GM23338 (cell line): ENCODE data around the gene C2CD5. TPM values are rescaled to one million over a fixed set of nuclear protein-coding genes. Genes with fewer than 3 reads are reported as not detected.

Experiments
- ATAC-seq: fragments of 200-7000 bp; cut with Tn5 transposase; 3 replicates; pipeline ENCODE4 v1.9.1; 2020
- DNase-seq: peaks from one replicate; pipeline ENCODE4 v3.0.0-alpha.2; 2015; ENCODE audit warnings: low spot score
- H2AFZ ChIP-seq: fragments of 200-600 bp; sonication (generic); 2 replicates; pipeline ENCODE4 v1.8.0; 2016; ENCODE audit warnings: antibody characterized with exemption, mild to moderate bottlenecking, moderate library complexity
- H3F3A ChIP-seq: fragments of 200-600 bp; sonication (generic); replicated peaks from 2 replicates; pipeline ENCODE4 v1.8.0; 2017; ENCODE audit warnings: antibody characterized with exemption, mixed run types, low read depth
- H3K27ac ChIP-seq: fragments of 200-600 bp; sonication (generic); 2 replicates; pipeline ENCODE4 v1.6.1; 2016; ENCODE audit warnings: low read depth
- H3K27me3 ChIP-seq: fragments of 200-600 bp; sonication (generic); 2 replicates; pipeline ENCODE4 v1.8.0; 2016; ENCODE audit warnings: mild to moderate bottlenecking, mixed run types, moderate library complexity; ENCODE audit not compliant: insufficient read depth
- H3K36me3 ChIP-seq: fragments of 200-600 bp; sonication (generic); 2 replicates; pipeline ENCODE4 v1.8.0; 2016; ENCODE audit warnings: mild to moderate bottlenecking; ENCODE audit not compliant: insufficient read depth
- H3K4me1 ChIP-seq: fragments of 200-600 bp; sonication (generic); 2 replicates; pipeline ENCODE4 v1.8.0; 2016; ENCODE audit warnings: mild to moderate bottlenecking, moderate library complexity; ENCODE audit not compliant: insufficient read depth
- H3K4me2 ChIP-seq: fragments of 200-600 bp; sonication (generic); 2 replicates; pipeline ENCODE4 v1.7.1; 2017; ENCODE audit warnings: mixed run types
- H3K4me3 ChIP-seq: fragments of 200-600 bp; sonication (generic); 2 replicates; pipeline ENCODE4 v1.6.1; 2016; ENCODE audit warnings: mixed run types
- H3K79me2 ChIP-seq: fragments of 200-600 bp; sonication (generic); replicated peaks from 2 replicates; pipeline ENCODE4 v1.8.0; 2017; ENCODE audit warnings: mild to moderate bottlenecking; ENCODE audit not compliant: insufficient read depth
- H3K9me2 ChIP-seq: fragments of 200-600 bp; sonication (generic); 2 replicates; pipeline ENCODE4 v1.8.0; 2017; ENCODE audit not compliant: insufficient read depth
- H4K20me1 ChIP-seq: fragments of 200-600 bp; sonication (generic); replicated peaks from 2 replicates; pipeline ENCODE4 v1.8.0; 2017; ENCODE audit warnings: mild to moderate bottlenecking; ENCODE audit not compliant: insufficient read depth
- H3K27ac Mint-ChIP-seq: 2 replicates; pipeline ENCODE4 v1.8.0; 2020; ENCODE audit warnings: inconsistent platforms, mild to moderate bottlenecking, moderate library complexity, mixed read lengths
- H3K27me3 Mint-ChIP-seq: 3 replicates; pipeline ENCODE4 v1.8.0; 2022; ENCODE audit warnings: low read depth, mild to moderate bottlenecking, moderate library complexity, mixed read lengths, inconsistent platforms; ENCODE audit not compliant: insufficient read depth, poor library complexity
- H3K36me3 Mint-ChIP-seq: 3 replicates; pipeline ENCODE4 v1.8.0; 2021; ENCODE audit warnings: low read depth, mild to moderate bottlenecking, inconsistent platforms, moderate library complexity, mixed read lengths
- H3K4me1 Mint-ChIP-seq: 3 replicates; pipeline ENCODE4 v1.8.0; 2020; ENCODE audit warnings: mild to moderate bottlenecking, inconsistent platforms, mixed read lengths
- H3K4me3 Mint-ChIP-seq: 3 replicates; pipeline ENCODE4 v1.8.0; 2021; ENCODE audit warnings: moderate library complexity, mild to moderate bottlenecking, inconsistent platforms, mixed read lengths
- H3K9me3 Mint-ChIP-seq: 3 replicates; pipeline ENCODE4 v1.8.0; 2020; ENCODE audit warnings: moderate library complexity, mild to moderate bottlenecking, inconsistent platforms, mixed read lengths
- CREB1 ChIP-seq: fragments of 250-450 bp; sonication (Bioruptor Pico); IDR thresholded peaks from 2 replicates; pipeline ENCODE4 v1.5.0; 2020; ENCODE audit warnings: low read depth, mild to moderate bottlenecking, moderate library complexity
- EZH2 ChIP-seq: fragments of 200-600 bp; sonication (generic); IDR thresholded peaks from one replicate; pipeline ENCODE4 v1.8.0; 2017; ENCODE audit warnings: antibody characterized with exemption, mild to moderate bottlenecking, low read depth; ENCODE audit not compliant: unreplicated experiment
- EZH2phosphoT487 ChIP-seq: fragments of 200-600 bp; sonication (generic); IDR thresholded peaks from one replicate; pipeline ENCODE4 v1.8.1; 2018; ENCODE audit warnings: antibody characterized with exemption; ENCODE audit not compliant: unreplicated experiment
- JUNB ChIP-seq: IDR thresholded peaks from one replicate; pipeline ENCODE4 v1.6.1; 2016; ENCODE audit warnings: antibody characterized with exemption; ENCODE audit not compliant: unreplicated experiment
- NANOG ChIP-seq: IDR thresholded peaks from 2 replicates; pipeline ENCODE4 v1.6.1; 2016; ENCODE audit warnings: antibody characterized with exemption, borderline replicate concordance
- POLR2AphosphoS5 ChIP-seq: IDR thresholded peaks from 2 replicates; pipeline ENCODE4 v1.6.1; 2016; ENCODE audit warnings: antibody characterized with exemption, low read depth
- STAT1 ChIP-seq: IDR thresholded peaks from one replicate; pipeline ENCODE4 v1.6.1; 2016; ENCODE audit warnings: antibody characterized with exemption; ENCODE audit not compliant: unreplicated experiment
- ZNF114 ChIP-seq: fragments of 250-450 bp; sonication (Bioruptor Pico); IDR thresholded peaks from 2 replicates; pipeline ENCODE4 v1.5.0; 2020; ENCODE audit warnings: mild to moderate bottlenecking, moderate library complexity
- ZNF331 ChIP-seq: fragments of 250-450 bp; sonication (Bioruptor Pico); IDR thresholded peaks from 2 replicates; pipeline ENCODE4 v1.5.0; 2020; ENCODE audit warnings: low read depth, mild to moderate bottlenecking, moderate library complexity
- polyA plus RNA-seq: library from polyadenylated mRNA; unstranded; fragments of >200 nt; fragmentation: Nextera tagmentation; extraction: Ambion mirVana; gene quantifications from 2 replicates; pipeline ENCODE4 v1.2.1, GENCODE V29; 2016
- total RNA-seq: library from RNA; depleted of rRNA; stranded (reverse); fragments of >200 nt; shearing (Covaris generic); gene quantifications from 2 replicates; pipeline ENCODE4 v1.2.3, GENCODE V29; 2014
- TF ChIP-seq, protein P1 (sequence below), 2 experiments: fragments of 200-600 bp in 1 of 2; sonication (generic) in 1 of 2; conservative IDR thresholded peaks; 2 replicates each; pipeline versions ENCODE4 v1.5.1 to v1.6.1; 2016 to 2017; ENCODE audit warnings: antibody characterized with exemption in 2 of 2, low read depth in 2 of 2, mild to moderate bottlenecking in 2 of 2, moderate library complexity in 1 of 2
- TF ChIP-seq, protein P2 (sequence below): IDR thresholded peaks from 2 replicates; pipeline ENCODE4 v1.6.1; 2016; ENCODE audit warnings: antibody characterized with exemption
- TF ChIP-seq, protein P3 (sequence below): fragments of 250-450 bp; sonication (Bioruptor Pico); IDR thresholded peaks from 2 replicates; pipeline ENCODE4 v1.5.0; 2020; ENCODE audit warnings: mild to moderate bottlenecking, moderate library complexity
- TF ChIP-seq, protein P4 (sequence below): IDR thresholded peaks from one replicate; pipeline ENCODE4 v1.6.1; 2018; ENCODE audit warnings: antibody characterized with exemption; ENCODE audit not compliant: unreplicated experiment

Gene C2CD5
- total and polyA plus RNA-seq, 2 experiments from 2014 or later: 22.0 to 68.6 TPM

DNA sequence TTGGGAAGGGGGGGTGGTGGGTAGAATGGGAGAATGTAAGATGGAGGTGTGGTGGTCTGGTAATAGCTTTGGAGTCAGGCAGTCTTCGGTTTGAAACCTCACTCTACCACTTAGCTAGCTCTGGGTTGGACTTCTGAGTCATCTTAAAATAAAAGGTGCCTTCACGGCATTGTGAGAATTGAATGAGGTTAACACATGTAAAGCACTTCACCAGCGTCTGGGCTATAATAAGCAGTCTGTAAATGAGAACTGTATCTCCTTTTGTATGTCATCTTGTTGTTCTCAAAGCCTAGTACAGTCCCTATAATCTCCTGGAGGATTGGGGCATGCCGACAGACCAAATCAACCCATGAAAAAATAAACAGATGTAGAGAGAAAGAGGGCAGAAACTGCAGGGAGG is 11.2 kb downstream of the C2CD5 start:
- TF ChIP-seq, protein P1, sequence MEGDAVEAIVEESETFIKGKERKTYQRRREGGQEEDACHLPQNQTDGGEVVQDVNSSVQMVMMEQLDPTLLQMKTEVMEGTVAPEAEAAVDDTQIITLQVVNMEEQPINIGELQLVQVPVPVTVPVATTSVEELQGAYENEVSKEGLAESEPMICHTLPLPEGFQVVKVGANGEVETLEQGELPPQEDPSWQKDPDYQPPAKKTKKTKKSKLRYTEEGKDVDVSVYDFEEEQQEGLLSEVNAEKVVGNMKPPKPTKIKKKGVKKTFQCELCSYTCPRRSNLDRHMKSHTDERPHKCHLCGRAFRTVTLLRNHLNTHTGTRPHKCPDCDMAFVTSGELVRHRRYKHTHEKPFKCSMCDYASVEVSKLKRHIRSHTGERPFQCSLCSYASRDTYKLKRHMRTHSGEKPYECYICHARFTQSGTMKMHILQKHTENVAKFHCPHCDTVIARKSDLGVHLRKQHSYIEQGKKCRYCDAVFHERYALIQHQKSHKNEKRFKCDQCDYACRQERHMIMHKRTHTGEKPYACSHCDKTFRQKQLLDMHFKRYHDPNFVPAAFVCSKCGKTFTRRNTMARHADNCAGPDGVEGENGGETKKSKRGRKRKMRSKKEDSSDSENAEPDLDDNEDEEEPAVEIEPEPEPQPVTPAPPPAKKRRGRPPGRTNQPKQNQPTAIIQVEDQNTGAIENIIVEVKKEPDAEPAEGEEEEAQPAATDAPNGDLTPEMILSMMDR (conservative IDR thresholded peaks at IDR 0.05; ENCODE audit: low read depth in 2 of 2): no peak
- TF ChIP-seq EZH2: no peak
- TF ChIP-seq, protein P2, sequence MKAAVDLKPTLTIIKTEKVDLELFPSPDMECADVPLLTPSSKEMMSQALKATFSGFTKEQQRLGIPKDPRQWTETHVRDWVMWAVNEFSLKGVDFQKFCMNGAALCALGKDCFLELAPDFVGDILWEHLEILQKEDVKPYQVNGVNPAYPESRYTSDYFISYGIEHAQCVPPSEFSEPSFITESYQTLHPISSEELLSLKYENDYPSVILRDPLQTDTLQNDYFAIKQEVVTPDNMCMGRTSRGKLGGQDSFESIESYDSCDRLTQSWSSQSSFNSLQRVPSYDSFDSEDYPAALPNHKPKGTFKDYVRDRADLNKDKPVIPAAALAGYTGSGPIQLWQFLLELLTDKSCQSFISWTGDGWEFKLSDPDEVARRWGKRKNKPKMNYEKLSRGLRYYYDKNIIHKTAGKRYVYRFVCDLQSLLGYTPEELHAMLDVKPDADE: no peak
- TF ChIP-seq ZNF114 (CRISPR knock-in tag): no peak
- no peak for TF ChIP-seq NANOG
- no peak for TF ChIP-seq STAT1
- no peak for TF ChIP-seq JUNB
- no peak for TF ChIP-seq ZNF331 (CRISPR knock-in tag)
- TF ChIP-seq, protein P3, sequence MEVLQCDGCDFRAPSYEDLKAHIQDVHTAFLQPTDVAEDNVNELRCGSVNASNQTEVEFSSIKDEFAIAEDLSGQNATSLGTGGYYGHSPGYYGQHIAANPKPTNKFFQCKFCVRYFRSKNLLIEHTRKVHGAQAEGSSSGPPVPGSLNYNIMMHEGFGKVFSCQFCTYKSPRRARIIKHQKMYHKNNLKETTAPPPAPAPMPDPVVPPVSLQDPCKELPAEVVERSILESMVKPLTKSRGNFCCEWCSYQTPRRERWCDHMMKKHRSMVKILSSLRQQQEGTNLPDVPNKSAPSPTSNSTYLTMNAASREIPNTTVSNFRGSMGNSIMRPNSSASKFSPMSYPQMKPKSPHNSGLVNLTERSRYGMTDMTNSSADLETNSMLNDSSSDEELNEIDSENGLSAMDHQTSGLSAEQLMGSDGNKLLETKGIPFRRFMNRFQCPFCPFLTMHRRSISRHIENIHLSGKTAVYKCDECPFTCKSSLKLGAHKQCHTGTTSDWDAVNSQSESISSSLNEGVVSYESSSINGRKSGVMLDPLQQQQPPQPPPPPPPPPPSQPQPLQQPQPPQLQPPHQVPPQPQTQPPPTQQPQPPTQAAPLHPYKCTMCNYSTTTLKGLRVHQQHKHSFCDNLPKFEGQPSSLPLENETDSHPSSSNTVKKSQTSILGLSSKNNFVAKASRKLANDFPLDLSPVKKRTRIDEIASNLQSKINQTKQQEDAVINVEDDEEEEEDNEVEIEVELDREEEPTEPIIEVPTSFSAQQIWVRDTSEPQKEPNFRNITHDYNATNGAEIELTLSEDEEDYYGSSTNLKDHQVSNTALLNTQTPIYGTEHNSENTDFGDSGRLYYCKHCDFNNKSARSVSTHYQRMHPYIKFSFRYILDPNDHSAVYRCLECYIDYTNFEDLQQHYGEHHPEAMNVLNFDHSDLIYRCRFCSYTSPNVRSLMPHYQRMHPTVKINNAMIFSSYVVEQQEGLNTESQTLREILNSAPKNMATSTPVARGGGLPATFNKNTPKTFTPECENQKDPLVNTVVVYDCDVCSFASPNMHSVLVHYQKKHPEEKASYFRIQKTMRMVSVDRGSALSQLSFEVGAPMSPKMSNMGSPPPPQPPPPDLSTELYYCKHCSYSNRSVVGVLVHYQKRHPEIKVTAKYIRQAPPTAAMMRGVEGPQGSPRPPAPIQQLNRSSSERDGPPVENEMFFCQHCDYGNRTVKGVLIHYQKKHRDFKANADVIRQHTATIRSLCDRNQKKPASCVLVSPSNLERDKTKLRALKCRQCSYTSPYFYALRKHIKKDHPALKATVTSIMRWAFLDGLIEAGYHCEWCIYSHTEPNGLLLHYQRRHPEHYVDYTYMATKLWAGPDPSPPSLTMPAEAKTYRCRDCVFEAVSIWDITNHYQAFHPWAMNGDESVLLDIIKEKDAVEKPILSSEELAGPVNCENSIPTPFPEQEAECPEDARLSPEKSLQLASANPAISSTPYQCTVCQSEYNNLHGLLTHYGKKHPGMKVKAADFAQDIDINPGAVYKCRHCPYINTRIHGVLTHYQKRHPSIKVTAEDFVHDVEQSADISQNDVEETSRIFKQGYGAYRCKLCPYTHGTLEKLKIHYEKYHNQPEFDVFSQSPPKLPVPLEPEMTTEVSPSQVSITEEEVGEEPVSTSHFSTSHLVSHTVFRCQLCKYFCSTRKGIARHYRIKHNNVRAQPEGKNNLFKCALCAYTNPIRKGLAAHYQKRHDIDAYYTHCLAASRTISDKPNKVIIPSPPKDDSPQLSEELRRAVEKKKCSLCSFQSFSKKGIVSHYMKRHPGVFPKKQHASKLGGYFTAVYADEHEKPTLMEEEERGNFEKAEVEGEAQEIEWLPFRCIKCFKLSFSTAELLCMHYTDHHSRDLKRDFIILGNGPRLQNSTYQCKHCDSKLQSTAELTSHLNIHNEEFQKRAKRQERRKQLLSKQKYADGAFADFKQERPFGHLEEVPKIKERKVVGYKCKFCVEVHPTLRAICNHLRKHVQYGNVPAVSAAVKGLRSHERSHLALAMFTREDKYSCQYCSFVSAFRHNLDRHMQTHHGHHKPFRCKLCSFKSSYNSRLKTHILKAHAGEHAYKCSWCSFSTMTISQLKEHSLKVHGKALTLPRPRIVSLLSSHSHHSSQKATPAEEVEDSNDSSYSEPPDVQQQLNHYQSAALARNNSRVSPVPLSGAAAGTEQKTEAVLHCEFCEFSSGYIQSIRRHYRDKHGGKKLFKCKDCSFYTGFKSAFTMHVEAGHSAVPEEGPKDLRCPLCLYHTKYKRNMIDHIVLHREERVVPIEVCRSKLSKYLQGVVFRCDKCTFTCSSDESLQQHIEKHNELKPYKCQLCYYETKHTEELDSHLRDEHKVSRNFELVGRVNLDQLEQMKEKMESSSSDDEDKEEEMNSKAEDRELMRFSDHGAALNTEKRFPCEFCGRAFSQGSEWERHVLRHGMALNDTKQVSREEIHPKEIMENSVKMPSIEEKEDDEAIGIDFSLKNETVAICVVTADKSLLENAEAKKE (CRISPR knock-in tag): no peak
- no peak for TF ChIP-seq POLR2AphosphoS5
- TF ChIP-seq CREB1 (CRISPR knock-in tag): no peak
- TF ChIP-seq, protein P4, sequence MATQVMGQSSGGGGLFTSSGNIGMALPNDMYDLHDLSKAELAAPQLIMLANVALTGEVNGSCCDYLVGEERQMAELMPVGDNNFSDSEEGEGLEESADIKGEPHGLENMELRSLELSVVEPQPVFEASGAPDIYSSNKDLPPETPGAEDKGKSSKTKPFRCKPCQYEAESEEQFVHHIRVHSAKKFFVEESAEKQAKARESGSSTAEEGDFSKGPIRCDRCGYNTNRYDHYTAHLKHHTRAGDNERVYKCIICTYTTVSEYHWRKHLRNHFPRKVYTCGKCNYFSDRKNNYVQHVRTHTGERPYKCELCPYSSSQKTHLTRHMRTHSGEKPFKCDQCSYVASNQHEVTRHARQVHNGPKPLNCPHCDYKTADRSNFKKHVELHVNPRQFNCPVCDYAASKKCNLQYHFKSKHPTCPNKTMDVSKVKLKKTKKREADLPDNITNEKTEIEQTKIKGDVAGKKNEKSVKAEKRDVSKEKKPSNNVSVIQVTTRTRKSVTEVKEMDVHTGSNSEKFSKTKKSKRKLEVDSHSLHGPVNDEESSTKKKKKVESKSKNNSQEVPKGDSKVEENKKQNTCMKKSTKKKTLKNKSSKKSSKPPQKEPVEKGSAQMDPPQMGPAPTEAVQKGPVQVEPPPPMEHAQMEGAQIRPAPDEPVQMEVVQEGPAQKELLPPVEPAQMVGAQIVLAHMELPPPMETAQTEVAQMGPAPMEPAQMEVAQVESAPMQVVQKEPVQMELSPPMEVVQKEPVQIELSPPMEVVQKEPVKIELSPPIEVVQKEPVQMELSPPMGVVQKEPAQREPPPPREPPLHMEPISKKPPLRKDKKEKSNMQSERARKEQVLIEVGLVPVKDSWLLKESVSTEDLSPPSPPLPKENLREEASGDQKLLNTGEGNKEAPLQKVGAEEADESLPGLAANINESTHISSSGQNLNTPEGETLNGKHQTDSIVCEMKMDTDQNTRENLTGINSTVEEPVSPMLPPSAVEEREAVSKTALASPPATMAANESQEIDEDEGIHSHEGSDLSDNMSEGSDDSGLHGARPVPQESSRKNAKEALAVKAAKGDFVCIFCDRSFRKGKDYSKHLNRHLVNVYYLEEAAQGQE: no peak
- TF ChIP-seq EZH2phosphoT487: no peak
- no peaks in the 10 kb centered on the region for H3K9me2 ChIP-seq
- no peaks in the 10 kb centered on the region for H3K9me3 Mint-ChIP-seq
- peaks cover 11% of the 10 kb centered on the region for H3K4me1 Mint-ChIP-seq
- H3K36me3 ChIP-seq: peaks cover 16% of the 10 kb centered on the region; the same call in 1 of the 2 replicates
- H3K27me3 ChIP-seq: no peaks in the 10 kb centered on the region
- H3F3A ChIP-seq: no peaks in the 10 kb centered on the region
- no peak overlapping the region for H3K4me2 ChIP-seq
- H3K4me1 ChIP-seq: peaks cover 19% of the 10 kb centered on the region
- H2AFZ ChIP-seq: no peak overlapping the region
- H3K27me3 Mint-ChIP-seq: no peaks in the 10 kb centered on the region
- peaks cover 33% of the 10 kb centered on the region for H3K79me2 ChIP-seq
- H3K4me3 ChIP-seq: no peak overlapping the region
- H4K20me1 ChIP-seq: no peaks in the 10 kb centered on the region
- no peak overlapping the region for H3K4me3 Mint-ChIP-seq
- DNase-seq (no peak), ATAC-seq (no peak)
- no peak overlapping the region for H3K27ac Mint-ChIP-seq
- peaks cover 31% of the 10 kb centered on the region for H3K36me3 Mint-ChIP-seq
- no peak overlapping the region for H3K27ac ChIP-seq
